GM18907 (cell line): Measurements from ENCODE around the gene B4GALT1.
A peak's percentile ranks its signal among the peaks of the same experiment; 100 is the strongest.

ENCODE experiments used
- ATAC-seq: cut with Tn5 transposase; IDR thresholded peaks from one replicate; pipeline ENCODE4 v1.9.1; 2021; ENCODE audit warnings: mild to moderate bottlenecking, moderate library complexity; ENCODE audit not compliant: unreplicated experiment

Gene B4GALT1

GRCh38 chr9:33125871-33126823, 41.0 kb downstream of the B4GALT1 start:
- peak; percentile 67 for ATAC-seq

GRCh38 chr9:33125461-33125860, 41.7 kb downstream of the B4GALT1 start:
- ATAC-seq, result no peak

GRCh38 chr9:33124751-33125381, 42.3 kb downstream of the B4GALT1 start:
- peak; percentile 39 for ATAC-seq

GRCh38 chr9:33124046-33124445, 43.1 kb downstream of the B4GALT1 start:
- no peak for ATAC-seq

GRCh38 chr9:33123407-33124031, 43.6 kb downstream of the B4GALT1 start:
- no peak for ATAC-seq

- no peak for ATAC-seq
These were observed 46.5 kb downstream of the B4GALT1 start for GRCh38 chr9:33120620-33121019.

- ATAC-seq, result no peak
These were observed 49.3 kb downstream of the B4GALT1 start for GRCh38 chr9:33117796-33118195.

GRCh38 chr9:33117306-33117705, 49.8 kb downstream of the B4GALT1 start:
- no peak for ATAC-seq

GRCh38 chr9:33116860-33117259, 50.3 kb downstream of the B4GALT1 start:
- ATAC-seq, result no peak

- ATAC-seq, result no peak
These were observed 52.4 kb downstream of the B4GALT1 start for GRCh38 chr9:33114746-33115145.

GRCh38 chr9:33113799-33114547, 53.2 kb downstream of the B4GALT1 start:
- ATAC-seq, result no peak

- ATAC-seq, result no peak
These were observed 55.0 kb downstream of the B4GALT1 start for GRCh38 chr9:33112094-33112493.

GRCh38 chr9:33111631-33112030, 55.5 kb downstream of the B4GALT1 start:
- ATAC-seq, result no peak

- ATAC-seq, result no peak
These were observed 56.5 kb downstream of the B4GALT1 start for GRCh38 chr9:33110686-33111085.

- no peak for ATAC-seq
These were observed 57.1 kb downstream of the B4GALT1 start for GRCh38 chr9:33109850-33110595.

- ATAC-seq, result no peak
These were observed 58.0 kb downstream of the B4GALT1 start for GRCh38 chr9:33109097-33109496.

GRCh38 chr9:33108472-33108871, 58.7 kb downstream of the B4GALT1 start:
- ATAC-seq, result no peak

GRCh38 chr9:33107762-33108161, 59.4 kb downstream of the B4GALT1 start:
- ATAC-seq, result no peak

- ATAC-seq, result no peak
These were observed 60.1 kb downstream of the B4GALT1 start for GRCh38 chr9:33106827-33107621.
